NCI-H1417 (cell line): ENCODE data around the gene RXFP4.

Experiments
- DNase-seq, 3 experiments: peaks; one replicate each; lab custom pipeline; 2025; lab: John Stamatoyannopoulos, UW

RXFP4 gene

DNA sequence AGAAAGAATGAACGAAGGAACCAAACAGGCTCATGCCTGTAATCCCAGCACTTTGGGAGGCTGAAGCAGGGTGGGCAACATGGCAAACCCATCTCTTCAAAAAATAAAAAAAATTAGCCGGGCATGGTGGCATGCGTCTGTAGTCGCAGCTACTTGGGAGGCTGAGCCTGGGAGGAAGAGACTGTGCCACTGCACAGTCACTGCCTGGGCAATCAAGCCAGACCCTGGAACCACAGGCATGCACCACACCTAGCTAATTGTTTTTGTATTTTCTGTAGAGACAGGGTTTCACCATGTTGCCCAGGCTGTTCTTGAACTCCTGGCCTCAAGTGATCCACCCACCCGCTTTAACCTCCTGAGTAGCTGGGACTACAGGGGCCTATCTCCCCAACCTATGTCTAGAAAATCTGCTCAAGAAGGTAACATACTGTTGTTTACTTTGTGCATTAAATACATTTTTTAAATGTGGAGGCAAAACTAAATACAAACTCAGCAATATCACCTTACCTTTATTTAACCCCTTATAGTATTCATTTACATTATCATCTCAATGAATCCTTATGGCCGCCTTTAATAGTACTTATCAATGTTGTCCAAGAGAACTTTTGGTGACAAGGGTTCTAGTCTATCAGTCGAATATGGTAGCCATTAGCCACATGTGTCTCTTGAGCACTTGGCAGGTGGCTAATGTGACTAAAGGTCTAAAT lies 10.0 kb upstream of the RXFP4 start:
- no peak for DNase-seq

DNA sequence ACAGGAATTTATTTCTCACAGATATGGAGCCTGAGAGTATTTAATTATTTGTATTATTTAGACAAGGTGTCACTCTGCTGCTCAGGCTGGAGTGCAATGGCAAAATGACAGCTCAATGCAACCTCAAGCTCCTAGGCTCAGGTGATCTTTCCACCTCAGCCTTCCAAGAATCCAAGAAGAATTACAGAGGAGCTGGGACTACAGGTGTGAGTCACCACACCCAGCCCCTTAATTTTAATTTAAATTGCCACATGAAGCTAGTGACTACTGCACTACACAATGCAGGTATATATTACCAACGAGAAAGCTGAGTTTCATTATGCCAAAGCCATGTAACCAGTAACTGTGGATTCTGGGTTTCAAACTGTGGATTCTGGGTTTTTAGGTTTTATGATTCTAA lies 9.4 kb upstream of the RXFP4 start:
- DNase-seq = no peak

DNA sequence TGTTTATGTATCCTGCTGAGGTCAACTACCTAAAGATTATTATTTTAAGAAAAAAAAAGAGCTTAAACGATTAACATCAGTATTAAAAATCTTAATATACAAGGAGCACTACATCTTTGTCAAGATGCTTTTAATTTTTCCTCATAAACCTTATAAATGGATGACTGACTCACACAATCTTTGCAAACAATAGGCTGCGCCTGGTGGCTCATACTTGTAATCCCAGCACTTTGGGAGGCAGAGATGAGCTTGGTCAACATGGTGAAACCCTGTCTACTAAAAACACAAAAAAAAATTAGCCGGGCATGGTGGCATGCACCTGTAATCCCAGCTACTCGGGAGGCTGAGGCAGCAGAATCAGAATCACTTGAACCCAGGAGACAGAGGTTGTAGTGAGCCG lies 9.0 kb upstream of the RXFP4 start:
- no peak for DNase-seq

DNA sequence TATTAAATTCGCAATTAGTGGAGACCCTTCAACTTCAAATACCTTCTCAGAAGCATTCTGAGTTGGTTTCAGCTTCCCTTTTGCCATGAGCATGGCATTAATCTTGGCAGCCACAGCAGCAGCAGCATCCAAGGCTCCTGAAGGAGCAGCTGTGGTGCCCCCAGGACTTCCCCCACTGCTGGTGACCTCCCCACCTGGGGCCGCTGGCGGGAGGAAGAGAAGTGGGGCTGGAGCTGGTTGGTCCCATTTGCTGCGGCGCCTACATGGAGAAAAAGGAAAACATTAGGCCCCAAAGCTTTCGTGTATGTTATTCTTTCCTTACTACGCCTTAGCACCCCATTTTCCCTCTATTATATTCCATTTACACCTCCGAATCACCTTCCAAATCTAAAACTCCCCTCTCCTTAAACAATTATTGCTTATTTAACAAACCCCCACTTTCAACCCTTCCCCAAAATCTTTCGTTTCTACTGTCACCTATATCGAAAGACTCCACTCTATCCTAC lies 7.8 kb upstream of the RXFP4 start:
- DNase-seq = peak in 2 of 3 experiments; percentile 19 to 52

DNA sequence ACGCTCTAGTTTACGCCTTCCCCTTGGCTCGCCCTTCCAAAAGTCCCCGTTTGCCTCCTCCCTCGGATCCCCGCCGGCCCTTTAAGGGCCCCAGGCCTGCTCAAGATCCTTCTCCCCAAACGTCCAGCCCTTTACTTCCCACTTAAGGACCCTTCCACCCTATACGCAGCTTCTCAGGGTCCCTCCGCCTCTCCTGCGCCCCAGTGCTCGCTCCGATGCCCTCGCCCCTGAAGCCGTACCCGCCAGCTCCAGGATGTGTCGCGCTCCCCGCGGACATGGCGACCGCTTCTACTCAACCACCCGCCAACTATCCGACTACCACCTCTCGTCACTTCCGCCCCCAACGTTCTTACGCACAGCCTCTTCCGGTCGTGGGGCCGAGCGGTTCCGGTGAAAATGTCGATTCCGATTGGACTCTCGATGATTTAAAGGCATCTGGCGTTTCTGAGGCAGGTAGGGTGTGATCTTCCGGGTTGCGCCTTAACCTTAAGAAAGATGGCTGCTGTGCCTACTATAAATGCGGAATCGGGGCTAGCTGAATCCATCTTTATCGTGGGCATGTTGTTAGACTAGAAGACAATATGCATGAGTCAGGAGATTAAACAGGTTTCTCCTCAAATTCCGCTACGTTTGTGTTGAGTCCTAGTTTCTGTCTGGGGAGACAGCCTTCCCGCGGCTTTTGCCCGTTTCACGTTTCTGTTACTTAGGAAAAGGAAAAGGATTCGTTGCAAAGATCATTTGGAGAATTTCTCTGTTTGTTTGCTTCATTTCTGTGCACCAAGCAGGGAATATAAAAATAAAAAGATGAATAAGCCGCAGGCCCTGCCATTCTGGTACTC lies 7.1 kb upstream of the RXFP4 start, which contains the start of gene KHDC4:
Gene KHDC4, minus strand, starts transcription at position 317 of the 839 bp plus-strand sequence. Its CDS starts 40 bp downstream, at position 277.
- peak; percentile 98 to 100 (median 100) for DNase-seq

DNA sequence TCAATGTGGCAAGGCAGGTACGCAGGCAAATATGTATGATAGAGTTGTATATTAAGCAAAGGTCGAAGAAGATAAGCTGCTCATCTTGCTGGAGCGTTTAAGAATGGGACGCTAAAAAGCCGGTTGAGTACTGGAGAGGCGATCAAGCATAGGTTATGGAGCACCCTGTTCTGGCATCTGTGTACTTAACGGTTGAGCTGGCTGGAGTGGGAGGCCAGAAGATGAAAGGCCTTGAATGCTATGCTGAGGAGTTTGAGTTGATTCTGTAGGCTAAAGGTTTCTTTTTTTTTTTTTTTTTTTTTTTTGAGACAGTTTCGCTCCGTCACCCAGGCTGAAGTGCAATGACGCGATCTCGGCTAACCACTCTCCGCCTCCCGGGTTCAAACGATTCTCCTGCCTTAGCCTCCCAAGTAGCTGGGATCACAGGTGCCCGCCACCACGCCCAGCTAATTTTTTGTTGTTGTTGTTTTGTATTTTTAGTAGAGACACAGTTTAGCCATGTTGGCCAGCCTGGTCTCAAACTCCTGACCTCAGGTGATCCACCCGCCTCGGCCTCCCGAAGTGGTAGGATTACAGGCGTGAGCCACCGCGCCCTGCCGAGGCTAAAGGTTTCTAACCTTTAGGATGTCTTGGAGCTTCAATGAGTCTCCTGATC lies 6.4 kb upstream of the RXFP4 start:
- peak in 2 of 3 experiments; percentile 53 to 77 for DNase-seq

DNA sequence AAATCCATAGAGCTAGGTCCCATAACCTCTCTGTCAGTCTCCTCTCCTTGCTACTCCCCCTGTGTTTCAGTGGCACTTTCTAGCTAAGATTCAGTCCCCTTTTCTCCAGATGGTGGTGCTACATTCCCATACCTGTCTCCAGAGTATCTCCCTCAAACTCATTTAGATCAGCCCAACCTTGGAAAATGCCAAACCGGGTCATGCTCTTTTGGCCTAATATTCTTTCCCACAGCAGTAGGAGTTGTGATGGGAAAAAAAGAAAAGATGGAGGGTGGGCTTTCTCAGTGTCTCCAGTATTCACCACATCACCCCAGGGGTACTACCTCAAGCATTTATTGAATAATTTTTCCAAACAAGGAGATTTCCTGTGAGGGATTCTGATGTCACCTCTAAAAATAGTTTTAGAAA lies 3.2 kb upstream of the RXFP4 start:
- peak; percentile 52 to 84 (median 73) for DNase-seq

DNA sequence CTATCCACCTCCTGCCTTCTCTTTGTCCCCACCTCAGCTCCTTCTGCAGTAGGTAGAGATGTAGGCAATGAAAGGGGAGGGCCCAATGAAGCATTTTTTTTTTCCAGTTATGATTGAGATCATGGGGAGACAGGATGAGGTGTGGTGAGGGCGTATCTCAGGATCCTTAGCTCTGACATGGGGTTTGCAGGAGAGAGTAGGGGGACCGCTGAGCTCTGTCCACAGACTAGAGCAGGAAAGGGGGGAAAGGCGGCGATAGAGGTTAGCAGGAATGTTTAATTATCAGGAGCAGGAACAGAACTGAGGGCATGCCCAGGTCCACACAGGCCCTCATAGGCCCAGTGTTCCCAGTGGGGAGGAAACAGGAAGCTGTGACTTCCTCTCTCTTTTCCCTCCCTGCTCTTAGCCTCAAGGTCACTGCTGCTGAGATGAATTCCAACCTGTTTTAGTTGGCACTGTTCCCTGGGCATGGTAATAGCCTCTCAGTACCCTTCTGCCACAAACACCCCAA lies 901 bp upstream of the RXFP4 start:
- peak in 2 of 3 experiments; percentile 17 to 50 for DNase-seq

DNA sequence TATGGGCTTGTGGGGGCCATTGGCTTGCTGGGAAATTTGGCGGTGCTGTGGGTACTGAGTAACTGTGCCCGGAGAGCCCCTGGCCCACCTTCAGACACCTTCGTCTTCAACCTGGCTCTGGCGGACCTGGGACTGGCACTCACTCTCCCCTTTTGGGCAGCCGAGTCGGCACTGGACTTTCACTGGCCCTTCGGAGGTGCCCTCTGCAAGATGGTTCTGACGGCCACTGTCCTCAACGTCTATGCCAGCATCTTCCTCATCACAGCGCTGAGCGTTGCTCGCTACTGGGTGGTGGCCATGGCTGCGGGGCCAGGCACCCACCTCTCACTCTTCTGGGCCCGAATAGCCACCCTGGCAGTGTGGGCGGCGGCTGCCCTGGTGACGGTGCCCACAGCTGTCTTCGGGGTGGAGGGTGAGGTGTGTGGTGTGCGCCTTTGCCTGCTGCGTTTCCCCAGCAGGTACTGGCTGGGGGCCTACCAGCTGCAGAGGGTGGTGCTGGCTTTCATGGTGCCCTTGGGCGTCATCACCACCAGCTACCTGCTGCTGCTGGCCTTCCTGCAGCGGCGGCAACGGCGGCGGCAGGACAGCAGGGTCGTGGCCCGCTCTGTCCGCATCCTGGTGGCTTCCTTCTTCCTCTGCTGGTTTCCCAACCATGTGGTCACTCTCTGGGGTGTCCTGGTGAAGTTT lies 550 bp downstream of the RXFP4 start:
- no peak for DNase-seq

DNA sequence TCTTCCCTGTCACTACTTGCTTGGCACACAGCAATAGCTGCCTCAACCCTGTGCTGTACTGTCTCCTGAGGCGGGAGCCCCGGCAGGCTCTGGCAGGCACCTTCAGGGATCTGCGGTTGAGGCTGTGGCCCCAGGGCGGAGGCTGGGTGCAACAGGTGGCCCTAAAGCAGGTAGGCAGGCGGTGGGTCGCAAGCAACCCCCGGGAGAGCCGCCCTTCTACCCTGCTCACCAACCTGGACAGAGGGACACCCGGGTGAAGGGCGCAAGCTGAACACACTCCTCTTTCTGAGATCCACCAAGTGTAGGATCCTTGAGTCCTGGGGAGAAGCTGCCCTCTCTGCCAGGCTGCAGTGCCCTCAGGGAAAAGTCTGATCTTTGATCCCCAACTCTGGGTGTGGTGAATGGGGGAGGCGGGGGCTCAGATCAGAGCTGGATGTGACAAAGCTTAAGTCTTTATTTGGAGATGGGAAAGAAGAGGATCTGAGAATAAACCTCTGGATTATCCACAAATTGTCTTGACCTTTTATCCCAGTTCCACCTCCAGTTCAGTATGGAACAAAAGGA lies 1.2 kb downstream of the RXFP4 start:
- no peak for DNase-seq

DNA sequence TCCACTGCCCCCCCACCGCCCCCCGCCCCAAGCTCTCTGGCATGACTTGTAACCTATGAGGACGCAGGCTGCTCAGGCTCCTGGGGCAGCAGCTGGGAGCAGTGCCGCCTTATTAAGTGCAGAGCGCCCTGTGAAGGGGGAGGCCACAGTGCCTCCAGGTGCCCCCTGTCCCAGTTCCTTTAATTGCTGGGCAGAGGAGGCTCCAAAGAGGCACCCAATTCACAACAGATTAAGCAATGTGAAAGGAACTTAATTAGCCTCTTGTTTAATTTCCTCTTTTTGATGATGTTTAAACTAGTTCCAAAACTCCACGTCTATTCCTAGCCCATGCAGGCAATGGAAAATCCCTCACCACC lies 3.0 kb downstream of the RXFP4 start:
- DNase-seq = peak in 1 of 3 experiments; percentile 89

DNA sequence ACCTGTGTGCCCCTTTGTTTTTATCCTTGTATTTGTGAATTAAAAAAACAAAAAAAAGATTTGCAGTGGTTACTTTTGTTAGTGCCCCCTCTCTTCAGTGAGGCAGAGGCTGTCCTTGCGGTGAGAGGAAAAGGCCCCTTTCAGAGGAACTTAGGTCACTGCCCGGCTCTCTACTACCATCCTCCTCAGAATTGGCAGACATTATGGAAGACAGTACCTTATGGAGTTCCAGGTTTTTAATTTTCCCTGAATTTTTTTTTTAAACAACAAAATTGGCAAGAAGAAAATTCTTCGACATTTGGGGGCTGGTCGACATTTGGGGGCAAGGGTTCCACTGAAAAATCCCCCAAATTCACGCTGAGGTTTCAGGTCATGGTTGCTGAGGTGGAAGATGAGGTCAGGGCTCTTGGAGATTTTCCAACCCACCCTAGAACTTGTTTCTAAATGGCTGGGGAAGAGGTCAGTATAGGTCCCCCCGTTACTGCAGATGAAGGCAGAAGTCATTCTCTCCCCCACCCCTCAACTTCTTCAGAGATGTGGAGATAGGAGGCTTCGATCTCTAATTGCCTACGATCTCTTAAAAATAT lies 5.3 kb downstream of the RXFP4 start:
- DNase-seq = no peak

DNA sequence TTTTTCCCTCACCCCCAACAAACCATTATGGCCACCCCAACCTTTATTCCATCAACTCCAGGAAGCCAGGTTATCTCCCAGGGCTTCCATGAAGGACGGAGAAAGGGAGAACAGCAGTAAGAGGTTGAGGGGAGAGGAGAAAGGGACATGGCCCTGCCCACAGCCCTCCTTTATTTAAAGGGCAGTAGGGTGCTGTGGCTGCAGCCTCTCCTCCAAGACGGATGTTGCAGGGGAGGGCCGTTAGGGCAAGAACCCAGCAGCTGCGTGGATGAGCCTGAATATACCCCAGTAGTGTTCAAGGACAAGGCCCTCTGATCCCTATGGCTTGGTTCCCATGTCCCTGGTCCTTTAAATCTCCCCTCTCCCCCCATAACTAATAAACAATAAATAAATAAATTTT lies 5.9 kb downstream of the RXFP4 start:
- DNase-seq = no peak

DNA sequence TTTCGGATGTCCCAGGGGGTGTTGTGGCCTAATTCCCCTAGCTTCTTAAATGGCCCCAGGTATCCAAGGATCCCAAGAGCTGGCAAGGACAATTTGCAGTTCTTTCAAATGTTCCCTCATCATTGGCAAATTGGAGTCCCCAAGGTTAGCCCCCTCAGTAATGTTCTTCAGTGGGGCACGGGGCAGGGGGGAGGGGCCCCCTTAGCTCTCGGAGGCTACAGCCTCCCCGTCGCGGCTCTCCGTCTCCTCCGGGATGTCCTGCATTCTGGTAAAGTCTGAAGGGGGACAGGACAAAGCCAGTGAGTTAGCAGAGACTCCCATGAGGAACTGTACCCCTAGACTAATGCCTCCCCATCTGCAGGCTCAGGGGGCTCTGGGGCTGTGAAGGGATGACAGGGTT lies 6.3 kb downstream of the RXFP4 start:
- no peak for DNase-seq

DNA sequence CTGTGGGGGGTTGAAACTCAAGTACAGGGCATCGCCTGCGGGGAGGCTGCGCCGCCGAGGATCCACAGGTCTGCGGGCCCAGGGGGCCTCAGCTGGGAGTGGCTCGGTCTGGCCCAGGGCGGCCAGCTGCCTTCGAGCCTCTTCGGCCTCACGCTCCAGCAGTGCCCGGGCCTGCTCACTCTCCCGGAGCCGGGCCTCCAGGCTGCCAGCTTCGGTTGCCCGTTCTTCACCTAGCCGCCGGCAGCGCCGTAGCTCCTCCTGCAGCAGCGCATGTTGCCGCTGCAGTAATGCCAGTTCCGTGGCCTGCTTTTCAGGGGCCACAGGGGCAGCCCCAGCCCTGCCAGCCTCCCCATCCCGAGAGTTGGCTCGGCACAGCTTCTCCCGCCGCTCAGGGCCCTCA lies 9.4 kb downstream of the RXFP4 start:
- no peak for DNase-seq

DNA sequence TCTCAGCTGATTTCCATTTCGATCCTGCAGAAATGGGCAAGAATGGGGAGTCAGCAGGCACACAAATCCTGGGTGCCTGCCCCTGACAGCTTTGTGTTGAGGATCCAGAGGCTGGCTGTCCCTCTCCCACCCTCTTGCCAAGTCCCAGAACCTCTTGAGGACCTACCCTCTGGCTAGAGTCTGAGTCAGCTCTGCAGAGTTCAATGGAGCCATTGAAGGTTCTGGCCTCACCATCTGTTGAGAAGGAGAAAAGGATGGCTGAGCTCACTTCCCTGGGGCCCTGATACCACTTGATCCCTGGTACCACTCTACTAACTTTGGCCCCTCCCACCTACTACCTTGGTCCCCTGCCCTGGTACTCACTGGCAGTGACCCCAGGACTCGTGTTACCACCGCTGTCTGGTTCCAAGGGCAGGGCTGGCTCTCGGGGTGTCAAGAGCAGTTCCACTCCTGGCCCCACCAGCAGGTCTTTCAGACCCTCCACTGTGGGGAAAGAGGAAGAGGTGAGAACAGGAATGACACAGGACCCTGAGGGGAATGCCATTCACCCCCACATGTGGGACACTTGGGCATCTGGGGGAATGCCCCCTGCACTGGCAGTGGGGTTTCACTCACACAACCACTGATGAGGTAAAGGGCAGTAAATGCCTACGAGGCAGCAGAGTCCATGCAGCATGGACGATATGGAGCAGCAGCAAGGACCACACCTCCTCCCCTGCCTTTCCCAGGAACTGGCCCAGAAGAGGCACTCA lies 10.5 kb downstream of the RXFP4 start:
- no peak for DNase-seq

DNA sequence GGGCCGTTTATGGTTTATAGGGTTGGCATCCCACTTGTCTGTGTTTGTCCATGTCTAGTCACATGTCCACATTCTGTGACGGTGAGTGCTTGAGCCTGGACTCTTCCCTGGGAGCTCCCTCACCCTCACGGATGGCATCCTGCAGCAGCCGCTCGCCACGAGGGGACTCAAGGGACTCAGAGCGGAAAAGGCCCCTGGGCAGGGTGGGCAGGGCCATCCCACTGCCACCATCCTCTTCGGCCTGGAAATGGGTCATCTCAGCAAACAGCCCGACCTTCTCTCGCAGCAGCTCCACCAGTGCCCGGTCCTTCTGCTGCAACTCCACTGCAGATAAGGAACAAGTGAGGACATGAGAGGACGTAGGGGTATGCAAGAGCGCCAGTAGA lies 11.1 kb downstream of the RXFP4 start:
- peak in 1 of 3 experiments; percentile 73 for DNase-seq

DNA sequence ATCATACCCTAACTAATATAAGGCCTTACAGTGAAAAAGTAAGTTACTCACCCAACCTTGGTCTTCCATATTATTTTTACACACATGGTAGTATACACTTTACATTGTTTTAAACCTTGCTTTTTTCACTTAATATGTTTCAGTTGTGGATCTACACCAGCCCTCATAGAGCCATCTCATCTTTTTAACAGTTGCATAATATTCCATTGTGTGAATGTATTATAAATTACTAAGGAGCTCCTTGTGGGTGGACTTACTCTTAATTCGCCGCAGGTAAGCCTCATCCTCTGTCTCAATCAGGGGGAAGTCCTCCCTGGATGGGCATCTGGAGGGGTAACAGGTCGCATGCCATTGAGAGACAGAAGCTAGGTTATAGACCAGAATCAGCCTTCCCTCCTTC lies 13.2 kb downstream of the RXFP4 start:
- DNase-seq = no peak

DNA sequence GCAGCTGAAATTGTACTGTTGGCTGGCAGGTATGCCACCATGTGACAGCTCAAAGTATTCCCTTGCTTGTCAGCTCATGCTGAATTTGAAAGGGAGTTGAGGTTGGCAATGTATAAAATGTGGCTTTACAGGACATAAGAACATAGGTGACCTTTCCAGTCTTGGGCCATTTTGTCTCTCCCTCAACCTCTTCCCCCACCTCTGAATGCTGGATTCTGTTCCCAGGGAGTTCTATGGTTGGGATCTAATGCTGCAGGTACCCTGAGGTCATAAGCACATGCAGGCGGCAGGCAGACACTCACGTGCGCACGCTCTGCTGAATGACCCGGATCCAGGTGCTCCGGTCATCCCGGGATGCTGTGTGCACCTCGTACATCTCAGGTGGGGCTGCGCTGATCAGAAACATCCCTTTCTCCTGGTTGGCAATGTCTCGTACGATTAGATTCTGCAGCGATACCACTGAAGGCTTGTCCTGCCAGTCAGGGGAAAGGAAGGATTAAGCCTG lies 16.0 kb downstream of the RXFP4 start:
- no peak for DNase-seq

DNA sequence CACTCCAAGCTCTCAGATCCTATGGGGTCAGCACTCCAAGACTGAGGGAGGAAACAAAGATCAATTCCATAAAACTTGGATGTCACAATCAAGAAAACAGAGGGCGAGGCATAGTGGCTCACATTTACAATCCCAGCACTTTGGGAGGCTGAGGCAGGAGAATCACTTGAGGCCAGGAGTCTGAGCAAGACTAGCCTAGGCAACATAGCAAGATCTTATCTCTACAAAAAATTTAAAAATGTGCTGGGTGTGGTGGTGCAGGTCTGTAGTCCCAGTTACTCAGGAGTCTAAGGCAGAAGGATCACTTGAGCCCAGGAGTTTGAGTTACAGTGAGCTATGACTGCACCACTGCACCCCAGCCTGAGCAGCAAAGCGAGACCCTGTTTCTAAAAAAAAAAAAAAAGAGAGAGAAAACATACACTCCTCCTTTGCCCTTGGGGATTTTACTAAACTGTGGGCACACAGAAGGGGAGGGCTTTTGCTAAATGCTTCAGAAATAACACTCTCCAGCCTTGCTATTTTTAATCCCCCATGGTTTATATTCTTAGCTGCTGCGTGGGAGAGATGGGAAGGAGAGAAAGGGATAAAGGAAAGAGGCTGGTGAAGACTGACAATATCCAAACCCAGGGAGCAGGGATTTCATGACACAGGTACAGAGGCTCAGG lies 18.8 kb downstream of the RXFP4 start:
- no peak for DNase-seq
